GM19455 (cell line): ENCODE data around the gene DCDC2B.
"Not testable (repeated sequence)": the region's sequence is repeated elsewhere in the genome, so short reads cannot be mapped to it uniquely, and the experiment has no call there.

Source experiments
- ATAC-seq: cut with Tn5 transposase; IDR thresholded peaks from one replicate; pipeline ENCODE4 v1.9.1; 2021; ENCODE audit not compliant: unreplicated experiment

Gene DCDC2B

DNA sequence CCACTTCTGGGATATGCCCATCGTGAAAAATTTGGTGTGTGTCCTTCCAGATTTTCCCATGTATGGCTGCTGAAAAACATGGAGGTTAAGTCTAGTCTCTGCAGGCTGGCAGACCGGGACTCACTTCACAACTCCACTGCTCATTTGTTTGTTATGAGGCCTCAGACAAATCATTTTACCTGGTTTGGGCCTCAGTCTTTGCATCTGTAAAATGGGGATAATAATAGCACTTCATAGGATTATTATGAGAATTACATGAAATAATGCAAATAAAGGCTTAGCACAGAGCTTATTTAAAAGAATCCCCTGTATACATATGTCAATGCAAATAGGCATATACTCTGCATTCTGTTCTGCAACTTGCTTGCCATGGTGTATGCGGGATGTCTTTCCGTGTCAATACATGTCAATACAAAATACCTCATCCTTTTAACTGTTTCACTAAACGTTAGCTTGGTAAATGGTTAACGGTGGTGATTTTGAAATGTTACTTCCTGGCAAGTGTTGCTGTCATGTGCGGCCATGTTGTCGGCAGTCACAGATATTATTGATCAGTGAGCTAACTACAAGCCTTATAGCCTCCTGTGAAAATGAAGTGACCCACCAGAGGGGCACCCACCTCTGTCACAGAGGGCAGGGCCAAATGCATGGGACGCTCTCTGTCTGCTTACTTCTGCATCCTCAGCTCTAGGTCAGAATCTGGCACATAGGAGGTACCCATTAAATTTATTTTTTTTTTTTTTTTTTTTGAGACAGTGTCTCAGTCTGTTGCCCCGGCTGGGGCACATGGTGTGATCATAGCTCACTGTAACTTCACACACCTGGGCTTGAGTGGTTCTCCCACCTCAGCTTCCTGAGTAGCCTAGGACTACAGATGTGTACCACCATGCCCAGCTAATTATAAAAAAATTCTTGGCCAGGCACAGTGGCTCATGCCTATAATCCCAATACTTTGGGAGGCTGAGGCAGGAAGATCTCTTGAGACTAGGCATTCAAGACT lies 46.5 kb downstream of the DCDC2B start:
- no peak for ATAC-seq

GRCh38 chr1:32256473-32257226 lies 47.8 kb downstream of the DCDC2B start:
- no peak for ATAC-seq

GRCh38 chr1:32257227-32257508 lies 48.3 kb downstream of the DCDC2B start:
- no peak for ATAC-seq

- ATAC-seq, result not testable (repeated sequence)
These were observed 54.3 kb downstream of the DCDC2B start for GRCh38 chr1:32263236-32263593.

- no peak for ATAC-seq
These were observed 54.9 kb downstream of the DCDC2B start for GRCh38 chr1:32263744-32264143.
